Thyroid gland (tissue), 4 donors: ENCODE measurements around the gene OXTR. TPM values are rescaled to one million over a fixed set of nuclear protein-coding genes. Genes with fewer than 3 reads are reported as not detected.

Experiments used
- DNase-seq, 2 donors: peaks; one replicate each; pipeline ENCODE4 v3.0.0-alpha.2; 2019
- H3K27ac ChIP-seq, 3 donors: fragments of 200-600 bp; sonication (generic); 1 replicate in 2 of 3; 2 replicates in 1 of 3; pipeline ENCODE4 v1.5.1; 2016 to 2019; ENCODE audit warnings: mild to moderate bottlenecking in 1 of 3, moderate library complexity in 1 of 3
- H3K27me3 ChIP-seq: fragments of 200-600 bp; sonication (generic); one replicate; pipeline ENCODE4 v1.5.1; 2019
- H3K36me3 ChIP-seq, 2 donors: fragments of 200-600 bp; sonication (generic); one replicate each; pipeline ENCODE4 v1.5.1; 2016 to 2019
- H3K4me1 ChIP-seq, 2 donors: fragments of 200-600 bp; sonication (generic); one replicate each; pipeline ENCODE4 v1.5.1; 2017 to 2019
- H3K4me3 ChIP-seq, 3 donors: fragments of 200-600 bp; sonication (generic); replicated peaks in 1 of 3; 1 replicate in 2 of 3; 2 replicates in 1 of 3; pipeline ENCODE4 v1.5.1; 2016; ENCODE audit warnings: mild to moderate bottlenecking in 1 of 3
- H3K9me3 ChIP-seq: fragments of 200-600 bp; sonication (generic); one replicate; pipeline ENCODE4 v1.5.1; 2017
- CTCF ChIP-seq, 6 experiments: fragments of 200-600 bp in 3 of 6; fragments of 450-650 bp in 3 of 6; sonication (generic) in 3 of 6; IDR thresholded peaks; one replicate each; pipeline ENCODE4 v1.5.1; 2016 to 2019; ENCODE audit warnings: antibody characterized with exemption in 6 of 6, mild to moderate bottlenecking in 2 of 6, inconsistent platforms in 1 of 6, moderate library complexity in 1 of 6
- POLR2A ChIP-seq, 2 donors: fragments of 450-650 bp; IDR thresholded peaks; one replicate each; pipeline ENCODE4 v1.6.1; 2017; ENCODE audit warnings: antibody characterized with exemption in 2 of 2, mild to moderate bottlenecking in 2 of 2, moderate library complexity in 1 of 2
- WGBS, 2 donors: methylation state at CpG; one replicate each; pipeline ENCODE4 v1.1.5; 2017; 5-methylcytosine and 5-hydroxymethylcytosine counted together
- intact Hi-C: fragments of 100-400 bp; cut with DNase I; formaldehyde crosslinking; loops from one replicate; pipeline ENCODE4 v1.15.1; 2023
- total RNA-seq, 4 donors: library from RNA; depleted of rRNA; stranded (reverse); fragments of >200 nt; gene quantifications; one replicate each; pipeline ENCODE4 v1.2.3, GENCODE V29; 2016

OXTR gene
- total RNA-seq, 4 donors from 2014 or later: 0.13 to 0.56 (median 0.39) TPM

GRCh38 chr3:8705575-8705974, 63.8 kb downstream of the OXTR start:
- intact Hi-C loops: no loop called here
- H3K36me3 ChIP-seq: no peaks in the 10 kb centered on the region
- no peak overlapping the region for H3K4me3 ChIP-seq
- no peaks in the 10 kb centered on the region for H3K4me1 ChIP-seq
- H3K27me3 ChIP-seq: no peaks in the 10 kb centered on the region
- WGBS, 2 donors: 79 to 84% methylated on average over 3 of the region's 3 CpGs
- DNase-seq: no peak
- H3K9me3 ChIP-seq: no peaks in the 10 kb centered on the region
- no peak overlapping the region for H3K27ac ChIP-seq
- TF ChIP-seq POLR2A (IDR thresholded peaks at IDR 0.05) (no peak), CTCF (IDR thresholded peaks at IDR 0.05) (no peak)

- Histone ChIP-seq H3K27me3 (no peaks in the 10 kb centered on the region), H3K36me3 (no peaks in the 10 kb centered on the region), H3K4me3 (no peak overlapping the region), H3K4me1 (no peaks in the 10 kb centered on the region), H3K9me3 (no peaks in the 10 kb centered on the region), H3K27ac (no peak overlapping the region)
- intact Hi-C loops: no loop called here
- no peak for TF ChIP-seq POLR2A (IDR thresholded peaks at IDR 0.05)
- TF ChIP-seq CTCF (IDR thresholded peaks at IDR 0.05): no peak
- 35 to 36% methylated on average over 3 of the region's 3 CpGs for WGBS, 2 donors
- DNase-seq: no peak
Observed at GRCh38 chr3:8702560-8702959, 66.9 kb downstream of the OXTR start.

Other genes with a start within 250 kb of the OXTR start
- gene SSUH2, start 124.8 kb downstream of the OXTR start, total RNA-seq: 1 to 10 TPM in 1 of 4 donors, under 1 TPM in 2, not detected in 1; 0.11 to 1.0 (median 0.42) TPM
- gene CAV3, start 35.8 kb downstream of the OXTR start, total RNA-seq: not detected
- gene RAD18, start 193.9 kb upstream of the OXTR start, total RNA-seq: 10 to 100 TPM in 3 of 4 donors, 1 to 10 TPM in 1; 9.6 to 18.4 (median 10.5) TPM